Astrocyte (in vitro differentiated cells and primary cell): ENCODE data around the gene SUFU.

Experiments used
- EZH2 ChIP-seq: IDR thresholded peaks from 2 replicates; pipeline ENCODE4 v1.6.1; 2012; ENCODE audit warnings: mild to moderate bottlenecking, low read length, inconsistent platforms; ENCODE audit not compliant: insufficient read depth
- TF ChIP-seq, protein P1 (sequence below): IDR thresholded peaks from 2 replicates; pipeline ENCODE4 v1.5.1; 2011; ENCODE audit warnings: low read depth, mild to moderate bottlenecking, inconsistent platforms, low read length, moderate library complexity; ENCODE audit not compliant: insufficient read depth

DNA sequence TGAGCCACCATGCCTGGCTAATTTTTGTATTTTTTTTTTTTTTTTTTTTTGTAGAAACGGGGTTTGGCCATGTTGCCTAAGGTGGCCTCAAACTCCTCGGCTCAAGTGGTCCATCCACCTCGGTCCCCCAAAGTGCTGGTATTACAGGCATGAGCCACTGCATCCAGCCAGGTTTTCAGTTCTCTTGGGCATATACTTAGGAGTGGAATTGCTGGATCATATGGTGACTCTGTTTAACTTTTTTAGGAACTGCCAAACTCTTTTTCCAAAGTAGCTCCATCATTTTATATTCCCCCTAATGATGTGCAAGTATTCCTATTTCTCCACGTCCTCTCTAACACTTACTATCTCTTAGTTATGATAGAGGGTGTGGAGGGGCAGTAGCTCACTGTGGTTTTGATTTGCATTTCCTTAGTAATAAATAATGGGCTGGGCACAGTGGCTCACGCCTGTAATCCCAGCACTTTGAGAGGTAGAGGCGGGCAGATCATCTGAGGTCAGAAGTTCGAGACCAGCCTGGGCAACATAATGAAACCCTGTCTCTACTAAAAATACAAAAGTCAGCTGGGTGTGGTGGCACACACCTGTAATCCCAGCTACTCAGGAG, 41.6 kb downstream of the SUFU start:
- TF ChIP-seq, protein P1, sequence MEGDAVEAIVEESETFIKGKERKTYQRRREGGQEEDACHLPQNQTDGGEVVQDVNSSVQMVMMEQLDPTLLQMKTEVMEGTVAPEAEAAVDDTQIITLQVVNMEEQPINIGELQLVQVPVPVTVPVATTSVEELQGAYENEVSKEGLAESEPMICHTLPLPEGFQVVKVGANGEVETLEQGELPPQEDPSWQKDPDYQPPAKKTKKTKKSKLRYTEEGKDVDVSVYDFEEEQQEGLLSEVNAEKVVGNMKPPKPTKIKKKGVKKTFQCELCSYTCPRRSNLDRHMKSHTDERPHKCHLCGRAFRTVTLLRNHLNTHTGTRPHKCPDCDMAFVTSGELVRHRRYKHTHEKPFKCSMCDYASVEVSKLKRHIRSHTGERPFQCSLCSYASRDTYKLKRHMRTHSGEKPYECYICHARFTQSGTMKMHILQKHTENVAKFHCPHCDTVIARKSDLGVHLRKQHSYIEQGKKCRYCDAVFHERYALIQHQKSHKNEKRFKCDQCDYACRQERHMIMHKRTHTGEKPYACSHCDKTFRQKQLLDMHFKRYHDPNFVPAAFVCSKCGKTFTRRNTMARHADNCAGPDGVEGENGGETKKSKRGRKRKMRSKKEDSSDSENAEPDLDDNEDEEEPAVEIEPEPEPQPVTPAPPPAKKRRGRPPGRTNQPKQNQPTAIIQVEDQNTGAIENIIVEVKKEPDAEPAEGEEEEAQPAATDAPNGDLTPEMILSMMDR = no peak
- TF ChIP-seq EZH2 = no peak
